Bronchial epithelial cell (primary cell): Measurements from ENCODE around the gene ZNF334. TPM values are rescaled to one million over a fixed set of nuclear protein-coding genes. Genes with fewer than 3 reads are reported as not detected.

Experiments
- DNase-seq: peaks from one replicate; pipeline ENCODE4 v3.0.0-alpha.2; 2010; ENCODE audit warnings: low read depth
- FAIRE-seq: peaks from 2 replicates; lab custom pipeline; 2011; peaks lifted over from hg19 to GRCh38; lab: Jason Lieb, UNC
- H3K27me3 ChIP-seq: 2 replicates; pipeline ENCODE4 v1.5.1; 2011; ENCODE audit warnings: low read length; ENCODE audit not compliant: control insufficient read depth, insufficient read depth
- H3K36me3 ChIP-seq: 2 replicates; pipeline ENCODE4 v1.5.1; 2011; ENCODE audit warnings: low read length; ENCODE audit not compliant: control insufficient read depth, insufficient read depth
- H3K4me3 ChIP-seq: 2 replicates; pipeline ENCODE4 v1.5.1; 2011; ENCODE audit warnings: mild to moderate bottlenecking, low read depth, low read length, control low read depth
- CTCF ChIP-seq: IDR thresholded peaks from 2 replicates; pipeline ENCODE4 v1.5.1; 2011; ENCODE audit warnings: mild to moderate bottlenecking, moderate library complexity, low read length, control low read depth, inconsistent platforms; ENCODE audit not compliant: insufficient read depth, severe bottlenecking
- total RNA-seq: library from RNA; depleted of rRNA; stranded (reverse); fragments of >200 nt; gene quantifications from 2 replicates; pipeline ENCODE4 v1.2.1, GENCODE V29; 2014

The ZNF334 gene
- total RNA-seq, 1 donor from 2014 or later, result 1.6 TPM

- Histone ChIP-seq H3K27me3 (no peaks in the 10 kb centered on the region), H3K4me3 (no peak overlapping the region), H3K36me3 (no peaks in the 10 kb centered on the region)
- FAIRE-seq (peak; percentile 47), DNase-seq (no peak)
- TF ChIP-seq CTCF, result no peak
These were observed 49.5 kb downstream of the ZNF334 start for GRCh38 chr20:46463852-46464251.

DNA sequence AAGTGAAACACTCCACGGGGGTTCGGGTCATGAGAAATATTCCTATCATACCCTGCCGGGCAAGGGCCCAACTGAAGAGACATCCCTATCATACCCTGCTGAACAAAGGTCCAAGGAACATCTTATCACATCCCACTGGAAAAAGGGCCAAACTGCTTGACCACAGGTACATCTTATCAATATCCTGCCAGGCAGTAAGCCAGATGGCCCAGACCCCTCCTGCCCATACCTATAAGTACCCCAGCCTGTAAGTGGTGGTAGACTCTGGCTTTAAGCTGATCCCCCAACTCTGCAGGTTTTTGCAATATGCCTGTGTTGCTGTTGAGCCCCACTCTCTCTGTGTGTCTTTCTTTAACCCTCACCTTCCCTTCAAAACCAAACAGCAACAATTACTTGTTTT is 51.6 kb downstream of the ZNF334 start:
- no peaks in the 10 kb centered on the region for H3K27me3 ChIP-seq
- H3K4me3 ChIP-seq, result no peak overlapping the region
- TF ChIP-seq CTCF, result no peak
- FAIRE-seq (no peak), DNase-seq (no peak)
- no peaks in the 10 kb centered on the region for H3K36me3 ChIP-seq

DNA sequence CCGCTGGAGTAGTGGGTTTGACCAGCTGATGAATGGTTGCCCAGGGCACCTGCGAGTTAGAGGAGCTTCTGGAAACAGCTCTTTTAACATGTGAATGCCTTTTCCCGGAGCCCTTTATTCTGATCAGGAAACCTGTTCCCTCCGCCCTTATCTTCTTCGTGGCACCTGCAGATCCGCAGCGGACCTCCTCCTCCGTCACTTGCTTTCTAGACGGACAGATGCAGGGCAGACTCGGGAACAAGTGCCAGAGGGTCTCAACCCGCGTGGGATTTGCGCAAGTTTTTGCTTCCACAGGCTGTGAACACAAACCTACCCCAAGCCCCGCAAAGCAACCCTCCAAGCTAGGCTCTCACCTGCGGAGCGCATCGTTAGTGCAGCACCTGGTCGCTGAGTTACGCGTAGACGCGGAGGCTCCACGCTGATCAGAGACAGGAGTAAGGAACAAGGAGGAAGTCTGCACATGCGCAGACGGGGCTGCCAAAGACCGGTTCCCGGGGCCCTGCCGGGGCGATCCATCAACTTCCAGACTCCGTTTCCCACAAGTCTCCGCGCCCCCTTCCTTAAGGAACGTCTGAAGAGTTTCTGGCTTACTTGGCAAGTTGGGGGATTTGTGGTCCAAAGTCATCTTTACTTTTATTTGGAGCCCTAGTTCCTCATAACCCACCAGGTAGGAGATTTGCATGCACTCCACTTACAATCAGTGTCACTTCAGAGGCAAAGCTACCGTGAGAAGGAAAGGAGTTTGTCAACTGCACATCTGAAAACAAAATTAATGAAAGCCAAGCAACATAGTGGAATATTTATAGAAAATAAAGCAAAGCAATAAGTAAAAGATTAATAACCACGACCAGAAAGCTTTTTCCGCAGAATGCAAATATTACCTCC is 54.3 kb downstream of the ZNF334 start:
- Histone ChIP-seq H3K27me3 (no peaks in the 10 kb centered on the region), H3K4me3 (no peak overlapping the region), H3K36me3 (no peaks in the 10 kb centered on the region)
- DNase-seq, result peak; percentile 21
- no peak for TF ChIP-seq CTCF
- FAIRE-seq, result no peak

- Histone ChIP-seq H3K27me3 (no peaks in the 10 kb centered on the region), H3K36me3 (no peaks in the 10 kb centered on the region), H3K4me3 (no peak overlapping the region)
- no peak for DNase-seq
- TF ChIP-seq CTCF, result no peak
- FAIRE-seq, result no peak
These were observed 56.9 kb downstream of the ZNF334 start for GRCh38 chr20:46456255-46457028.

GRCh38 chr20:46455729-46456128 is 57.6 kb downstream of the ZNF334 start:
- Histone ChIP-seq H3K36me3 (no peaks in the 10 kb centered on the region), H3K4me3 (no peak overlapping the region), H3K27me3 (no peaks in the 10 kb centered on the region)
- DNase-seq (no peak), FAIRE-seq (no peak)
- TF ChIP-seq CTCF, result no peak

Other genes with a start within 250 kb of the ZNF334 start
- gene CDH22, start 205.1 kb downstream of the ZNF334 start, total RNA-seq, result not detected in 2 replicates
- gene ELMO2, start 106.9 kb downstream of the ZNF334 start, total RNA-seq, result 15.5 and 21.1 TPM in 2 replicates
- gene OCSTAMP, start 37.1 kb upstream of the ZNF334 start, total RNA-seq, result not detected in 2 replicates
- gene SLC13A3, start 137.9 kb upstream of the ZNF334 start, total RNA-seq, result 5.1 and 5.5 TPM in 2 replicates
- 18.4 and 19.0 TPM in 2 replicates for gene TP53RK, start 175.9 kb upstream of the ZNF334 start, total RNA-seq
- gene SLC2A10, start 196.1 kb upstream of the ZNF334 start, total RNA-seq, result 19.2 and 30.2 TPM in 2 replicates